GM12874 (cell line): Measurements from ENCODE around the gene POLD3.

Source experiments
- TF ChIP-seq, protein P1 (sequence below): IDR thresholded peaks from 2 replicates; pipeline ENCODE4 v1.5.1; 2011; ENCODE audit warnings: low read depth, mild to moderate bottlenecking, control low read depth, low read length, moderate library complexity; ENCODE audit not compliant: insufficient read depth

The POLD3 gene, protein sequence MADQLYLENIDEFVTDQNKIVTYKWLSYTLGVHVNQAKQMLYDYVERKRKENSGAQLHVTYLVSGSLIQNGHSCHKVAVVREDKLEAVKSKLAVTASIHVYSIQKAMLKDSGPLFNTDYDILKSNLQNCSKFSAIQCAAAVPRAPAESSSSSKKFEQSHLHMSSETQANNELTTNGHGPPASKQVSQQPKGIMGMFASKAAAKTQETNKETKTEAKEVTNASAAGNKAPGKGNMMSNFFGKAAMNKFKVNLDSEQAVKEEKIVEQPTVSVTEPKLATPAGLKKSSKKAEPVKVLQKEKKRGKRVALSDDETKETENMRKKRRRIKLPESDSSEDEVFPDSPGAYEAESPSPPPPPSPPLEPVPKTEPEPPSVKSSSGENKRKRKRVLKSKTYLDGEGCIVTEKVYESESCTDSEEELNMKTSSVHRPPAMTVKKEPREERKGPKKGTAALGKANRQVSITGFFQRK

DNA sequence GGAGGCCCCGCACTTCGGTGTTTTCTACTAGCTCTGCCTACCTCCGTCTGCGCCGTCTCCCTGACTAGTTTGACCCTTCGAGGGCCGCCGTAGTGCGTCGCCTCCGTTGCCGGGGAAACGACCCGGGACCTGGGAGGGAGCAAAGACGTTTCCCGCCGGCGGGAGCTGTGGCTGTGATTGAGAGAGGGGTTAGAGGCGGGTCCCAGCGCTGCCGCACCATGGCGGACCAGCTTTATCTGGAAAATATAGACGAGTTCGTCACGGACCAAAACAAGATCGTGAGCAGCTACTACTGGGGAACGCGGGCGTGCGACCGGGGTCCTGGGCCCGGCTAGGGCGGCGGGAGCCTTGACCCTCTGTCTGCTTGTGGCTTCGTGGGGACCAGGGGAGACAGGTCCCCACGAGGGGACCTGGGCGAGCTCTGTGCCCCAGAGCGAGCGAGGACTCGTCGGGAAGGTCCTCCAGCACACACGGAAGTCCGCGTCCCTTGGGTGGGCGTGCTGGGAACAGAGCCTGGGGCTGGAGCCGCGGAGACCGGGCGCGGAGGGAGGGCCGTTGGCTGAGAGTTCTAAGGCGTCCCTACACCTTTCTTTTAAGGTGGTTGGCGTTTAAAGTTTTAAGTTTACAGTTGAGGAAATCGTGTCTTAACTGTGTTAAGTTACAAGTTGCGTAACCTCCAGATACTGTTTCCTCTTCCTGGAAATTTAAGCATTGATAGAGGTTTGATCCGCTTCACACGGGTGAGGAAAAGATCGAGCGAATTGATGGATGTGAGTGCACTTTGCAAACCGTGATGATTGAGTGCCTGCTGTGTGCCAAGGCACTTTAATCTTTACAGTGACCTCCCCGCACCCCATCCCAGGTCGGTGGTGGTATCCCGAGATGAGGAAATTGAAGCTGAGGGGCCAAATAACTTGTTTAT is at the start of gene POLD3:
TSS of gene POLD3 (plus strand) at position 142 of the 922 bp plus-strand sequence. CDS start at position 219, 77 bp downstream.
- TF ChIP-seq, protein P1, sequence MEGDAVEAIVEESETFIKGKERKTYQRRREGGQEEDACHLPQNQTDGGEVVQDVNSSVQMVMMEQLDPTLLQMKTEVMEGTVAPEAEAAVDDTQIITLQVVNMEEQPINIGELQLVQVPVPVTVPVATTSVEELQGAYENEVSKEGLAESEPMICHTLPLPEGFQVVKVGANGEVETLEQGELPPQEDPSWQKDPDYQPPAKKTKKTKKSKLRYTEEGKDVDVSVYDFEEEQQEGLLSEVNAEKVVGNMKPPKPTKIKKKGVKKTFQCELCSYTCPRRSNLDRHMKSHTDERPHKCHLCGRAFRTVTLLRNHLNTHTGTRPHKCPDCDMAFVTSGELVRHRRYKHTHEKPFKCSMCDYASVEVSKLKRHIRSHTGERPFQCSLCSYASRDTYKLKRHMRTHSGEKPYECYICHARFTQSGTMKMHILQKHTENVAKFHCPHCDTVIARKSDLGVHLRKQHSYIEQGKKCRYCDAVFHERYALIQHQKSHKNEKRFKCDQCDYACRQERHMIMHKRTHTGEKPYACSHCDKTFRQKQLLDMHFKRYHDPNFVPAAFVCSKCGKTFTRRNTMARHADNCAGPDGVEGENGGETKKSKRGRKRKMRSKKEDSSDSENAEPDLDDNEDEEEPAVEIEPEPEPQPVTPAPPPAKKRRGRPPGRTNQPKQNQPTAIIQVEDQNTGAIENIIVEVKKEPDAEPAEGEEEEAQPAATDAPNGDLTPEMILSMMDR: no peak

DNA sequence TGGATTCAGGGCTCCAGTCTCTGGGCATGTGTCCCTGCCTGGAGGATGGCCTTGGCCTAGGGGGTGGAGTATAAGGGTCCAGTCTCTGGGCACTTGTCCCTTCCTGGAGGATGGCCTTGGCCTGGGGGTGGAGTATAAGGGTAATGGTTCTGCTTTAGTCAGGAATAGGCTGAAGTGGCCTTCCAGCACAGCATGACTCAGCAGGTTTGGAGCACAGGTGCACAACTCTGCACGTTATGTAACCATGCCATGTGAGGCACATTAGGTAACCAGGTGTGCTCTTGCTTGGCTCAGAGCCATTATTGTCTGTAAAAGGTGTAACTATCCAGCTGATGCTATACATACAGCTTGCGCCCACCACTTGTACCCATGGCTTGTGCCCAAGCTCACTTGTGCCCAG is 48.4 kb upstream of the POLD3 start:
- TF ChIP-seq, protein P1: no peak

DNA sequence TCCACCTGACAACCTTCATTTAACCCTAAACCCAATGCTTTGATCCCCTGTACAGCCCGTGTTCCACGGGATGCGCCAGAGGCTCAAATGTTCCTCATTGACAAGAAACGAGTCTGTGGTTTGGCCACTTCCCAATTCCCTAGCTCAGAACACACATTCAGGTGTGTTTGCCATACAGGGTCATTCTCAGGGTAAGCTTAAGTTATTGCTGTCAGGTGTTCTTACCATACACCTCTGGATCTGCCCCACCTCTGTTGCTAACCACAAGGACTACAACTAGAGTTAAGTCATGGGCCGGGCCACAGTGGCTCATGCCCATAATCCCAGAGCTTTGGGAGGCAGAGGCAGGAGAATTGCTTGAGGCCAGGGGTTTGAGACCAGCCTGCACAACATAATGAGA is 45.6 kb upstream of the POLD3 start:
- TF ChIP-seq, protein P1: no peak

DNA sequence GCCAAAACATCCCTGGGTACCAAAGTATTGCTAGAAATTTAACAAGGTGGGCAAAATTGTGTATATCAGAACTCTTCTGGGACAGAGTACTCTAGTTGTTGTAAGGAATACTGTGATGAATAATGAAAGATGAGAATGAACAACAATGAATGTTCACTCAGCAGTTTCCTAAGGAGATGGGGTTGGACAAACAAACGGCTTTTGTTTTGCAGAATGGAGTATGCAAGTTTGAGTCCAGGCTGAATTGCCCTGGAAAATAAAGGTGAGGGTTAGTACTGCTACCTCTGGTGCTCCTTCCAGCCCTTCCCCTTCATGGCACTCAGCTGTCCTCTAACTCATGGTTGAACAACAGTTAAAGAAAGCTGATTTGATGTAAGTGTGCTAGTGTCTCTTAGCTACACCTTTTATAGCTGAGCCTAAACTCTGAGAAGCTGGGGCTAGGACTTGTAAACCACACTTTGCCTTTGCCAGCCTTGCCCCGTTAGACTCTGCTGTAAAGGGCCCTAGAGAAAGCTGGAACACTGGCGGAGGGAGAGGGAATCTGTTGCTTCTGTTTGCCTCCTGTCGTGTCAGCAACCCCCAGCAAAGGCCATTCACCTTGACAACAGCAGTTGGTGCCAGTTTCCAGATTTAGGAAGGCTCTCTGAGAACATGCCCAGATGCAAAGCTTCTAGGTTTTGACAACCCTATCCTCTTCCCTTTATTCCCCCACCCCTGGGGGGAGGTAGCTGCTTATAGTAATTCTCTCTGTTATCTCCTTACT is 41.2 kb upstream of the POLD3 start:
- TF ChIP-seq, protein P1: no peak

DNA sequence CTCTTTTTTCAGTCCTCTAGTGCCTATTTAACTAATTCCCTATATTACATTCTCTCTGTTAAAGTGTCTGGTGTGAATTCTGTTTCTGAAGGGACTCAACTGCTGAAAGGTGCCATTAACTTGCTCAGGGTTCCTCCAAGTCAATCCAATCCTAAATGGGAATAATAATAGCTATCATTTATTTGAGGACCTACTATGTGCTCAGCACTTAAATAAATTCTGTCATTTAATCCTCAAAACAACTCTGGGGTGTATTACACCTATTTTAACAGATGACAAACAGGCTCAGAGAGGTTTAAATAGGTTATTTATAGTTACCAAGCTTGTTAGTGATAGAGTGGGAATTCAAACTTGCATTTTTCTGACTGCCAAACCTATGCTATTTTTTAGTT is 40.6 kb upstream of the POLD3 start:
- TF ChIP-seq, protein P1: no peak

DNA sequence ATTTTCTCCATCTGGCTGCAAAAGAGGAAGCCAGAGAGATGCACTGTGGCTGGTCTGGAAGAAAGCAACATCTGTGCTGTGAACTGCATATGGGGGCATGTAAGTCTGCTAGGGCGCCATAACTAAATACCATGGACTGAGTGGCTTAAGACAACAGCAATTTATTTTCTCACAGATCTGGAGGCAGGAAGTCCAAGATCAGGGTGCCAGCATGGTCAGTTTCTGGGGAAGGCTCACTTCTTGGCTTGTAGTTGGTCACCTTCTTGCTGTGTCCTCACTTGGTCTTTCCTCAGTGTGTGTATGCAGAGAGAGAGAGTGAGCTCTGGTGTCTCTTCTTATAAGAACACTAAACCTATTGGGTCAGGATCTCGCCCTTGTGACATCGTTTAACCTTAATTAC is 34.9 kb upstream of the POLD3 start:
- TF ChIP-seq, protein P1: no peak
